Glutamatergic neuron (in vitro differentiated cells): Measurements from ENCODE around the gene CNIH2. TPM values are rescaled to one million over a fixed set of nuclear protein-coding genes. Genes with fewer than 3 reads are reported as not detected.

Experiments used
- DNase-seq: peaks from one replicate; pipeline ENCODE4 v3.0.0; 2022
- H3K27ac Mint-ChIP-seq: one replicate; pipeline ENCODE4 v1.8.0; 2020; ENCODE audit warnings: mild to moderate bottlenecking, mixed read lengths, inconsistent platforms; ENCODE audit not compliant: unreplicated experiment
- H3K27me3 Mint-ChIP-seq: one replicate; pipeline ENCODE4 v1.8.0; 2020; ENCODE audit warnings: mild to moderate bottlenecking, moderate library complexity, mixed read lengths, inconsistent platforms; ENCODE audit not compliant: unreplicated experiment
- H3K36me3 Mint-ChIP-seq: one replicate; pipeline ENCODE4 v1.8.0; 2020; ENCODE audit warnings: mild to moderate bottlenecking, mixed read lengths, inconsistent platforms; ENCODE audit not compliant: unreplicated experiment
- H3K4me1 Mint-ChIP-seq: one replicate; pipeline ENCODE4 v1.8.0; 2020; ENCODE audit warnings: mild to moderate bottlenecking, low read depth, mixed read lengths, inconsistent platforms; ENCODE audit not compliant: unreplicated experiment
- H3K4me3 Mint-ChIP-seq: one replicate; pipeline ENCODE4 v1.8.0; 2020; ENCODE audit warnings: mild to moderate bottlenecking, mixed read lengths, inconsistent platforms; ENCODE audit not compliant: unreplicated experiment
- H3K9me3 Mint-ChIP-seq: one replicate; pipeline ENCODE4 v1.8.0; 2020; ENCODE audit warnings: mild to moderate bottlenecking, moderate library complexity, mixed read lengths, inconsistent platforms; ENCODE audit not compliant: unreplicated experiment
- CTCF ChIP-seq: fragments of 200-600 bp; sonication (generic); IDR thresholded peaks from one replicate; pipeline ENCODE4 v1.5.0; 2021; ENCODE audit not compliant: partially characterized antibody, unreplicated experiment
- total RNA-seq: library from RNA; stranded (reverse); fragmentation: NEBNext Ultra II Directional; extraction: Animal tissue kit (Norgen Biotek cat#: 25700); gene quantifications from one replicate; pipeline ENCODE4 v1.2.1, GENCODE V29; 2021; ENCODE audit not compliant: unreplicated experiment

CNIH2 gene
- total RNA-seq, 1 donor from 2014 or later: 61.3 TPM

DNA sequence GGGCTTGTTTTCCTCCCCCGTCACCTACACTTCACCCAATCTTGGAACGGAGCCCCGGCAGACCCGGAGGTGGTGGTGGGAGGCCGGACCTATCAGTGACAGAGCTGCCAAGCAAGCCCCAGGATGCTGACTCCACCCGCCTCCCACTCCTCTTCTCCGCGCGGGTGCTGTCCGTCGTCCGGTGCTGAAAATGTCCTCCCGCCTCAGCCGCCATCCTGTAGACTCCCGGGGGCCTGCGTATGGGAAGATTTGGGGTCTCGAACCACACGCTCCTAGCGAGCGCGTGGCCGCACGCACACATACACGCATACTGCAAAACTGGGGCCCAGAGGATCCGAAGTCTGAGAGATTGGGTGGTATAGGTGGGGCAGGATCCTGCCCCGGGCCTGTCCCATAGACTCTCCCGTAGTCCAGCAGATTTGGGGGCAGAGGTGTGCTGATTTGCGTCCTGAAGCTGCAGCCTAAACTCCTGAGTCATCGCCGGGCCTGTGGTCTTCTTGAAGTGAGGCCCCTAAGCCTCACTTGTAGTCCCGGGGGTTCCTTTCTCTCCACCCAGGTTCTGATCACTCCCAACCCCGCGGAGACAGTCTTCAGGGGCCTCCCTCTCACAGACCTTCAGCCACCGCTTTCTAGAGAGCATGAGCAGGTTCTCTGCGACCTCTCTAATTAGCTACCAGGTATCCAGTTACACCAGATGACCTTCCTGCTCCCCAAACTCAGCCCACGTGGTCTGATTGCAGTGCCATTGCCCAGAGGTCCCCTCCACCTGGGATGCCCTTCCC lies 11.8 kb downstream of the CNIH2 start:
- H3K9me3 Mint-ChIP-seq: peaks cover 22% of the 10 kb centered on the region
- H3K36me3 Mint-ChIP-seq: no peaks in the 10 kb centered on the region
- H3K4me3 Mint-ChIP-seq: peak overlapping the region; percentile 95
- H3K4me1 Mint-ChIP-seq: peaks cover 34% of the 10 kb centered on the region
- peaks cover 29% of the 10 kb centered on the region for H3K27me3 Mint-ChIP-seq
- no peak for TF ChIP-seq CTCF
- no peak for DNase-seq
- H3K27ac Mint-ChIP-seq: peak overlapping the region; percentile 98

GRCh38 chr11:66290330-66290621 lies 12.3 kb downstream of the CNIH2 start:
- DNase-seq: no peak
- Mint-ChIP-seq H3K4me3 (peak overlapping the region; percentile 95), H3K36me3 (no peaks in the 10 kb centered on the region), H3K27ac (peak overlapping the region; percentile 98), H3K27me3 (peaks cover 29% of the 10 kb centered on the region), H3K4me1 (peaks cover 32% of the 10 kb centered on the region), H3K9me3 (peaks cover 22% of the 10 kb centered on the region)
- no peak for TF ChIP-seq CTCF

GRCh38 chr11:66291303-66291705 lies 13.3 kb downstream of the CNIH2 start:
- H3K4me1 Mint-ChIP-seq: peaks cover 28% of the 10 kb centered on the region
- H3K27me3 Mint-ChIP-seq: peaks cover 25% of the 10 kb centered on the region
- no peaks in the 10 kb centered on the region for H3K36me3 Mint-ChIP-seq
- TF ChIP-seq CTCF: no peak
- H3K27ac Mint-ChIP-seq: no peak overlapping the region
- peak overlapping the region; percentile 95 for H3K4me3 Mint-ChIP-seq
- H3K9me3 Mint-ChIP-seq: peaks cover 25% of the 10 kb centered on the region
- no peak for DNase-seq

GRCh38 chr11:66291706-66292542 lies 13.9 kb downstream of the CNIH2 start, which contains the start of gene TMEM151A:
TMEM151A (plus strand) TSS chr11:66291894; CDS start chr11:66292014, 120 bp downstream.
- H3K27ac Mint-ChIP-seq: peak within 1 kb of the TSS; percentile 98
- peaks cover 24% of the 10 kb centered on the region for H3K9me3 Mint-ChIP-seq
- peak; percentile 47 for DNase-seq
- no peaks in the 10 kb centered on the region for H3K36me3 Mint-ChIP-seq
- H3K4me3 Mint-ChIP-seq: peak within 1 kb of the TSS; percentile 95
- peaks cover 25% of the 10 kb centered on the region for H3K27me3 Mint-ChIP-seq
- TF ChIP-seq CTCF: no peak
- peaks cover 26% of the 10 kb centered on the region for H3K4me1 Mint-ChIP-seq
